GM21515 (cell line): ENCODE measurements around the gene TMTC2.

Source experiments
- ATAC-seq: cut with Tn5 transposase; IDR thresholded peaks from one replicate; pipeline ENCODE4 v1.9.1; 2021; ENCODE audit not compliant: unreplicated experiment

Gene TMTC2

DNA sequence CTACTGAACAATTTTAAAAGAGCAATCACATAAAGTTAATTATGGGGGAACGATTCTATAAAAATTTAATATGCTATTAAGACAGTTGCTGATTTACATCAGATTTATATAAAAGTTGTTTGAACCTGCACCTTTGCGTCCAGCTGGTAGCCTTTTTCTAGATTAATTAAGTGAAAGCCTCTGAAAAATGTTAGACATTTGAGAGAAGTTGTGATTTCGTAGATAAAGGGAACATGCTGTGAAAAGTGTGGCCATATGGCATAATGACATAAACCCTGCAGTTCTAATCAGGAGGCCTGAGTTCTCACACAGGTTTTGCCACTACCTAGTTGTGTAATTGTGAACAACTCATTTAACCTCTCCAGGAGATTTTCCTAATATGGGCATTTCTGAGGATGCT, 187.2 kb downstream of the TMTC2 start:
- ATAC-seq: no peak

- no peak for ATAC-seq
Measured at GRCh38 chr12:82874945-82875344, 188.2 kb downstream of the TMTC2 start.

DNA sequence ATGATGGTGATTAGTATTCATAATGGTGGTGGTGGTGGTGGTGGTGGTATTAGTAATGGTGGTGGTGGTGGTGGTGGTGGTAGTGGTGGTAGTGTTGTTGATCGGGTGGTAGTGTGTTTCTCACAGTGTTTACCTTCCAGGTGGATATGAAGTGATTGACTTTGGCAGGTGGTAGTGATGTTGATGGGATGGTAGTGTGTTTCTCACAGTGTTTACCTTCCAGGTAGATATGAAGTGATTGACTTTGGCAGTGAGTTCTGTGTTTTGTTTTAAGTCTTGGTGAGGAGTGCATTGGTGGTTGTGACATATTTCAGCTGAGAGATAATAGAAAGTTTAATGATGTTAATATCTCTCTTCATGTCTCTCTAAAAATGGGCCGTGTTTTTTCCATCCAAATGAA, 189.4 kb downstream of the TMTC2 start:
- ATAC-seq: no peak

DNA sequence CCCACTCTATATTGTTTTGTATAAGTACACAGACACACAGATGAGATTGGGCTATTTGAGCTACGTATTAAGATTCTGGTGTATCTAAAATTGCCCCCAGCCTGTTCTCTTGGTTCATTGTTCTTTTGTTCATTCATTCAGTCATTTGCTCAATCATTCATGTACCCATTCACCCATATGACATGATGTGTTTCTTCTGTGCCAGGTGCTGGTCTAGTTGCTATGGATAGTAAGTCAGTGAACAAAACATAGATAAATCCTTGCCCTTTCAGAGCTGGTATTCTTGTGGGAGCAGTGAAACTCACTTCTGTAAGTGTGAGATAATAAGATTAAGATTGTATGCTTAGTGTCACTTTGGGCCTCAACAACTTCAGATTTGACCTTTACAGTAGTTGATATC, 191.3 kb downstream of the TMTC2 start:
- no peak for ATAC-seq

- no peak for ATAC-seq
Measured at GRCh38 chr12:82880442-82880901, 193.8 kb downstream of the TMTC2 start.

GRCh38 chr12:82883394-82884355, 197.0 kb downstream of the TMTC2 start:
- ATAC-seq: no peak

DNA sequence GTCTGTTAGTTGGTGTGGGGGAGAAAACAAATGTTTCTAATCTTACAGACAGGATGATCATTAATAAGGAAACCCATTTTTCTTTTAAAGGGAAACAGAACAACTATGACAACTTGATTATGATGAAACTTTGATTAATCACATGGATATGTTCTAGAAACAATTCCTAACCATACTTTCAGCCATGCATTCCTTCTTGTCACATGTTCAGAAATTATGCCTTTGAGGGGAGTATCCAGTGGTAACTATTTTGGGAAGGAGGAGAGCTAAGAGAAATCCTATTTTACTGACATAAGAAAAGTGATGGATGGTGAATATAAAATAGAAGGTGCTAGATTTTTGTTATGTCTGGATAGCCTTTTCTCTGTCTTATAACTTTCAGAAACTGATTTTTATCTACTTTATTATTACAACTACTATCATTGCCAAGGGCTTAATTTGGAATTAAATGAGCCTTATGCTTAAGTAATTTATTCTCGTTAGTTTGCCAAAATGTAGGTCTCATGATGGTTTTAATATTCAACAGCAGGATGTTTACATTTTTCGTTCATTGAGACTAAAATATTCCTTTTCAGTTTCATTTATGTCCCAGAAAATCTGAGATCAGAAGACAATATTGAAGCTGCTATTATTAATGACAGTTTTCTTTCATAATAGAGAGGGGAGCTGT, 200.1 kb downstream of the TMTC2 start:
- no peak for ATAC-seq

DNA sequence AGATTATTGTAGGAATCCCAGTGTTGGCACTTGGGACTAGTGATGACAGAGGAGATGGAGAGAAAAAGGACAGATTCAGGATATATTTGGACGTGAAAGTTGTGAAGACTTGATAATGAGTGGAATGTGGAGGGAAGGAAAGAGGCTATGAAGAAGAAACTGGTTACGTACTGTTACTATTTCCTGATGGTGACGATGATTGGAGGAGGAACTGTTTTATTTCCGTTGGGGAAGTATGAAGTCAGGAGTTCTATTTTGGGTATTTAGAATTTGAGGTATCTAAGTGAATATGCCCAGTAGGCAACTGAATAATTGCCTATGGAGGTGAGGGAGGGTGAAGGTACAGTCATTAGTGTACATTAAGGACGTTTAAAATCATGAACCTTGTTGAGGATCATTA, 207.2 kb downstream of the TMTC2 start:
- no peak for ATAC-seq

DNA sequence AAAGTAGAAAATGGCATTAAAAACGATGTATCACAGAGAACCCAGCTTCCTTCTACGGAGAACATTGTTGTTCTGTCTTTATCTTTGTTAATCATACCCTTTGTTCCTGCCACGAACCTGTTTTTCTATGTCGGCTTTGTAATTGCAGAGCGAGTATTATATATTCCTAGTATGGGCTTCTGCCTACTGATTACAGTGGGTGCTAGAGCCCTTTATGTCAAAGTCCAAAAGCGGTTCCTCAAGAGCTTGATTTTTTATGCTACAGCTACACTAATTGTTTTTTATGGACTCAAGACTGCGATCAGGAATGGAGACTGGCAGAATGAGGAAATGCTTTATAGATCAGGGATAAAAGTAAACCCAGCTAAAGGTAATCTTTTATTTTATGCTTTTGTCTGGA, 209.6 kb downstream of the TMTC2 start:
- no peak for ATAC-seq

GRCh38 chr12:82896979-82897378, 210.3 kb downstream of the TMTC2 start:
- no peak for ATAC-seq

GRCh38 chr12:82898441-82898840, 211.7 kb downstream of the TMTC2 start:
- ATAC-seq: no peak

DNA sequence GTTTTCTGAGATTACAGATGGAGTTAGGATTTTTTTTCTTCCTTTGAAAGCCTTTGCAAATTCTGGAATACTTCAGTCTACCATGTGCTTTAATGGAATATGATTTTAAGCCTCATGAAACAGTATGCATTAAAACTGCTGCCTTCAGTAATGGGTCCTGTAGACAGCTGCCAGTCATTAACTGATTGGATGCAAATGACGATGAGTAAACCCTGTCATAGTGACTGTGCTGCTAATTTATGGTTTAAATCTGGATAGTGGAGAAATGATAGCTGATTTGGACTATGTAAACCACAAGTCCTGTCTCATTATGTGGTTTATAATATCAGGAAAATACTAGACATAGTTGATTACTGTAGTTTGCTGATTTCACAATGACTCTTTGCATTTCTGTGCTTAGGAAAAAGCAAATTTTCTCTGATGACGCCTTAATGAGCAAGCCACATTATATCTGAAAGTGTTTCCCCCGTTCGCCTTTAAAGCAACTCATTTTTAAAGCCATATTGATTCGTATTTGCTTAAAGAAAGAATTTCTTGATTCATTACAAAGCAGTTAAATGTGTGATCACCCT, 217.6 kb downstream of the TMTC2 start:
- ATAC-seq: no peak

DNA sequence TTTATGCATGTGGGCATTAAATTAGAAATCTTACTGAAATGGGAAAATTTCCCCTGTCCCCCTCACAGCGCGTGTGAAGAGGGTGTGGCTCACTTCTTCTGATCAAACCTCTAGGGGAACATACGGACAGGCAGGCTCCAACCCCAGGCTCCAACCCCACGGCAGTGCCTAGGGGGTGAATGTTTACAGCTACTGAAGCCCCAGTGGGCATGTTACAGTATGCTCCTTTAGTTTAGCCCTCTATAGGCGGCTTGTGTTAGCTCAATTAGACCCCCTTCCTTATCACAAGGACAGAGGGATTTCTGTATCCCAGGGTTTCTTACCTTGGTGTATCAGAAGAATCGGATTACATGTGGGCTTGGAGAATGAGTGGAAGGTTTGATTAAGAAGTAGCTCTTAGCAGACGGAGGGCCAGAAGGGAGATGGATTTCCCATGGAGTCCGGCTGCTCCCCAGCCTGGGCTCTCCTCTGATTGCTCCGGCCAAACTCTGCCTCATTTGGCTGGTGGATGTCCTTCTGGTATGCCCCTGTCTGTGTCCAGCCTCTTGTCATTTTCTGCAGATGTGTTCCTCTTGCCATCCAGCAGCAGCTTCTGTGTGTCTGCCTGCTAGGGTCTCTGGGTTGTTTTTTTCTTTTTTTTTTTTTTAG, 223.7 kb downstream of the TMTC2 start:
- ATAC-seq: no peak

DNA sequence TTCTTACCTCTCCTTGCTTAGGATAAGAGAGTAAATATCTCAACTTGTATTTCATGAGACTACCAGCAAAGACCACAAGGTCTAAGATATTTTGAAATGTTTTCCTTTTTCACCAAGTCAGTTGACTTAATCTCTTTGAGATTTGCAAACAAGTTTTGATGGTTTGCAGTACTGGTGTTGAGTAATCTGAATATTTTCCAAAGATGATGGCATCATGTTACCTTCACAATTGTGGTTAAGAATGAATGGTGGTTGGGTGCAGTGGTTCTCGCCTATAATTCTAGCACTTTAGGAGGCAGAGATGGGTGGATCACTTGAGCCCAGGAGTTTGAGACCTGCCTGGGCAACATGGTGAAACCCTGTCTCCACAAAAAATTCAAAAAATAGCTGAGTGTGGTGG, 225.7 kb downstream of the TMTC2 start:
- ATAC-seq: no peak

- ATAC-seq: no peak
Measured at GRCh38 chr12:82919388-82920054, 232.8 kb downstream of the TMTC2 start.

GRCh38 chr12:82923935-82924334, 237.2 kb downstream of the TMTC2 start:
- ATAC-seq: no peak

GRCh38 chr12:82926630-82927029, 239.9 kb downstream of the TMTC2 start:
- no peak for ATAC-seq

GRCh38 chr12:82930301-82930700, 243.6 kb downstream of the TMTC2 start:
- no peak for ATAC-seq

DNA sequence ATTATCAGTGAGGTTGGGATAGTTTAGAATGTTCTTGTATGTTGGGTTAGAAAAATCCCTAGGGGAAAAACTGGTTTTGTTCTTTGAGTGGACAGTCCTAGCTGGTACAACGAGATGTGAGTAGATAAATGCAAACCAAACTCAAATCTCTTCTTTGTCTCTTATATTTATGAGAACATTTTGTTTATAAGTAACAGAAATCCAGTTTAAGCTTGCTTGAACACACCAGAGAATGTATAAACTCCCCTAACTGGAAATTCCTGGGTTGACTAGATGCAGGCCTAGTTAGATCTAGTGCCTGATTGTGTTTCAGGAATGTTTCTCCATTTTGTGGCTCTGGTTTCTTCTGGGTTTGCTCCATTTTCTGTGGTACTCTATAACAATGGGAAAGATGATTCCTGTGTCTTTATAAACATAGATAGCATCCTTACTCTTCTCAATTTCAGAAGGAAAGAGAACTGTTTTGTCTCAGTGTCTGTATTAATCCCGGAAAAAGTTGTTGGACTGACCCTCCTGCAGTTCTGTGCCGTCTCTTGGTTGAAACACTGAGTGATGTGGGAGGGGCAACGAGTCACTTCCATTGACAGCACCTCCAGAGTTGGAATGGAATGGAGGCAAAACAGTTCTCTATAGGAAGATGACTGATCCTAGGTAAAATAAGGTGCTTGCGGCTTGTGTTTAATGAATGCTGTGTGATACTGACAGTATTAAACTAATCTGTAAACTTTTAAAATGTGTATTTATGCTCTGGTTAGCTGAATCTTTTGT, 244.8 kb downstream of the TMTC2 start:
- no peak for ATAC-seq

- no peak for ATAC-seq
Measured at GRCh38 chr12:82937151-82937550, 250.4 kb downstream of the TMTC2 start.
